Measurements from ENCODE around the gene HIBADH. TPM values are rescaled to one million over a fixed set of nuclear protein-coding genes. Genes with fewer than 3 reads are reported as not detected.

HIBADH gene
- total RNA-seq = 39.3 and 48.9 TPM in 2 replicates

DNA sequence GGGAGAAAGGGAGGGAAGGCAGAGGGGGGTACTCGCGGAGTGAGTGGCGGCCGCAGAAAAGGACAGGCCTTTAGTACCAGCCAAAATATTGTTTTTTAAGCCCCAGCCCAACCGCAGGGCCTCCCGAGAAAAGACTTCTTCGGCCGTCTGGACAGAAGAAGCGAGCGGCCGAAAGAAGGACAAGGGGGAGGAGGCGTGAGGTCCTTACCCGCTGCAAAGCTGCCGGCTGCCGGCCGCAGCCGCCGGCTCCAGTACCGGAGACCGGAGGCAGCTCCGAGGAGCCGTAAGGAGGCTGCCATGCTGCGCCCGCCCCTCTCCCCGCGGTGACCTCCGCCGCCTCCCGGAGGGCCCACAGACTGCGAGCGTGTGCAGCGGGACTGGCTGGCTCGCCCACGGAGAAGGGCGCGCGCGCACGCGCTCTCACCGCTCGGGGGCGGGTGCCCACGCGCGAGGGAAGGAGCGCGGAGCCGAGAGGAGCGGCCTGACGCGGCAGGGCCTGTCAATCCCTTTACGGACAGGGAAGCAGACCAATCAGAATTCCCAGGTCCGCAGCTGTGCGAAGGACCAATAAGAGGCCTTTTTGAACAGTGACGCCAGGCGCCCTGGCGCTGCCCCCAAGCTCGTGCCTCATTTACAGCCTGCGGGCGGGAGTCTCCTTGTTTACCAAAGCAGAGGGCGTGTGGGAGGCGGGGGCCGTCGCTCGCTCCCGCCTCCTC, at the start of gene HIBADH:
Gene HIBADH, minus strand, starts transcription at position 394 of the 716 bp plus-strand sequence. Its CDS starts 95 bp downstream, at position 299.

Other genes with a start within 250 kb of the HIBADH start
- gene TAX1BP1, start 77.3 kb upstream of the HIBADH start, total RNA-seq = 25.0 and 32.9 TPM in 2 replicates